ENCODE measurements around the gene RIT2.

- TF ChIP-seq EZH2phosphoT487 (IDR thresholded peaks at IDR 0.05): no peak
- TF ChIP-seq, protein P1, sequence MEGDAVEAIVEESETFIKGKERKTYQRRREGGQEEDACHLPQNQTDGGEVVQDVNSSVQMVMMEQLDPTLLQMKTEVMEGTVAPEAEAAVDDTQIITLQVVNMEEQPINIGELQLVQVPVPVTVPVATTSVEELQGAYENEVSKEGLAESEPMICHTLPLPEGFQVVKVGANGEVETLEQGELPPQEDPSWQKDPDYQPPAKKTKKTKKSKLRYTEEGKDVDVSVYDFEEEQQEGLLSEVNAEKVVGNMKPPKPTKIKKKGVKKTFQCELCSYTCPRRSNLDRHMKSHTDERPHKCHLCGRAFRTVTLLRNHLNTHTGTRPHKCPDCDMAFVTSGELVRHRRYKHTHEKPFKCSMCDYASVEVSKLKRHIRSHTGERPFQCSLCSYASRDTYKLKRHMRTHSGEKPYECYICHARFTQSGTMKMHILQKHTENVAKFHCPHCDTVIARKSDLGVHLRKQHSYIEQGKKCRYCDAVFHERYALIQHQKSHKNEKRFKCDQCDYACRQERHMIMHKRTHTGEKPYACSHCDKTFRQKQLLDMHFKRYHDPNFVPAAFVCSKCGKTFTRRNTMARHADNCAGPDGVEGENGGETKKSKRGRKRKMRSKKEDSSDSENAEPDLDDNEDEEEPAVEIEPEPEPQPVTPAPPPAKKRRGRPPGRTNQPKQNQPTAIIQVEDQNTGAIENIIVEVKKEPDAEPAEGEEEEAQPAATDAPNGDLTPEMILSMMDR (IDR thresholded peaks at IDR 0.05): no peak
Observed at GRCh38 chr18:43061318-43061717, 54.2 kb downstream of the RIT2 start.
